Hair follicle dermal papilla cell (primary cell): ENCODE measurements around the gene SYT11. TPM values are rescaled to one million over a fixed set of nuclear protein-coding genes. Genes with fewer than 3 reads are reported as not detected.
A peak's percentile ranks its signal among the peaks of the same experiment; 100 is the strongest.

Experiments used
- small RNA-seq: library from RNA; depleted of rRNA; stranded (forward); fragments of <200 nt; gene quantifications from one replicate; pipeline ENCODE3, GENCODE V24; 2012
- total RNA-seq: library from RNA; depleted of rRNA; stranded (reverse); fragments of >200 nt; gene quantifications from 2 replicates; pipeline ENCODE4 v1.2.3, GENCODE V29; 2012

Gene SYT11, protein sequence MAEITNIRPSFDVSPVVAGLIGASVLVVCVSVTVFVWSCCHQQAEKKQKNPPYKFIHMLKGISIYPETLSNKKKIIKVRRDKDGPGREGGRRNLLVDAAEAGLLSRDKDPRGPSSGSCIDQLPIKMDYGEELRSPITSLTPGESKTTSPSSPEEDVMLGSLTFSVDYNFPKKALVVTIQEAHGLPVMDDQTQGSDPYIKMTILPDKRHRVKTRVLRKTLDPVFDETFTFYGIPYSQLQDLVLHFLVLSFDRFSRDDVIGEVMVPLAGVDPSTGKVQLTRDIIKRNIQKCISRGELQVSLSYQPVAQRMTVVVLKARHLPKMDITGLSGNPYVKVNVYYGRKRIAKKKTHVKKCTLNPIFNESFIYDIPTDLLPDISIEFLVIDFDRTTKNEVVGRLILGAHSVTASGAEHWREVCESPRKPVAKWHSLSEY
- 42.0 and 44.4 TPM in 2 replicates for total RNA-seq

DNA sequence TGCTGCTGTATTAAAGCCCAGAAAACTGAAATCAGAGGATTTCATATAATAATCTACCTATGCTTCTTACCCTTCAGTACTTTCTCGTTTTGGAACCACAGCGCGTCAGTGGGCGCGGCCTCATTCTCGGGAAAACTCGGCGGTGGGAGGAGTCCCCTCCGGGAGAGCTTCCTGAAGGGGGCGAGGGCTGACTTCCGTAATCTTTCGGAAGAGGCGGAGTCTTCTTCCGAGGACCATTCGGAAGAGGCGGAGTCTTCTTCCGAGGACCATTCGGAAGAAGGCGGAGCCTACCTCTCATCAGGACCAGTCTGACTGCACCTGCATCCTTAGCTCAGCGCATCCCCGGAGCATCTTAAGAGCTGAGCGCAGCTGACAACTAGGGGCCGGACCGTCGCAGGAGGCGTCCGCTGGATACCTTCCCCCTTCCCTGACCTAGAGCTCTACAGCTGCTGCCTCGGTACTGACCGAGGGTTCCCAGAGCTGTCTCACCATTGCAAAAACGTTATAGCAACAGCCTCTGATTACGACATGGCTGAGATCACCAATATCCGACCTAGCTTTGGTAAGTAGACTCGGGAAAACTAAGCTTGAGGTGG is at the start of gene SYT11:
SYT11 (plus strand) TSS at position 334 of the 596 bp plus-strand sequence; CDS start at position 529, 195 bp downstream.

DNA sequence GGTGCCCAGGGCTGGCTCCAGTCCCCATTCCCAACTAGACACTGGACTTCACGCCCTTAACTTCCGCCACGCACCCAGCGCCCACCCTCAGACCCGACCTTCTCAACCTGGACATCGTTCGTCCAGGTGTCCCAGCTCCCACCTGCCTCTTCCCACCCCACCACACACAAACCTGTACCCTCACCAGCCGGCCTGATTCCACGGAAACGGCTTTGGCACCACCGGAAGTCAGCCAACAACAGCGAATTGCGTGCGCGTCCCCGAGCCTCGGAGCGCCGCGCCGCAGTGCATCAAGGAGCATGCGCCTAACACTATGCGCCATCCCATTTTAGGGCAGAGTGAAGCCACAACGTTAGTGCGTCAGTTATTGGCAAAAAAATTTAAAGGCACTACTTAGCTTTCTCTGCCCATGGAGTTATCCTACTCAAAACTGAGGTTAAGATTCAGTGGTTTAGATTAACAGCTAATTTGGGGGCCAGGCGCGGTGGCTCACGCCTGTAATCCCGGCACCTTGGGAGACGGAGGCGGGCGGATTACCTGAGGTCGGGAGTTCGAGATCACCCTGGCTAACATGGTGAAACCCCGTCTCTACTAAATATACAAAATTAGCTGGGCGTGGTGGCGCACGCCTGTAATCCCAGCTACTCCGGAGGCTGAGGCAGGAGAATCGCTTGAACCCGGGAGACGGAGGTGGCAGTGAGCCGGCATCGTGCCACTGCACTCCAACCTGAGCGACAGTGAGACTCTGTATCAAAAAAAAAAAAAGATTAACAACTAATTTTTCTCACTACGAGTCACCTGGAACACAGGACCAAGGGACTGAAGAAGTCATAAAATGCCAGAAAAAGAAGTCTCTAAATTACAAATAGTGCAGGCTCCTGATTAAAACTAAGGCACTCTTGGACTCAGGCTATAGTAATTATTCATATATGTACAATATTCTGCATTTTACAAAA is 2.1 kb upstream of the SYT11 start, which contains the start of gene GON4L:
GON4L (minus strand) TSS at position 240 of the 956 bp plus-strand sequence. CDS start 3,434 bp downstream, outside the sequence.

DNA sequence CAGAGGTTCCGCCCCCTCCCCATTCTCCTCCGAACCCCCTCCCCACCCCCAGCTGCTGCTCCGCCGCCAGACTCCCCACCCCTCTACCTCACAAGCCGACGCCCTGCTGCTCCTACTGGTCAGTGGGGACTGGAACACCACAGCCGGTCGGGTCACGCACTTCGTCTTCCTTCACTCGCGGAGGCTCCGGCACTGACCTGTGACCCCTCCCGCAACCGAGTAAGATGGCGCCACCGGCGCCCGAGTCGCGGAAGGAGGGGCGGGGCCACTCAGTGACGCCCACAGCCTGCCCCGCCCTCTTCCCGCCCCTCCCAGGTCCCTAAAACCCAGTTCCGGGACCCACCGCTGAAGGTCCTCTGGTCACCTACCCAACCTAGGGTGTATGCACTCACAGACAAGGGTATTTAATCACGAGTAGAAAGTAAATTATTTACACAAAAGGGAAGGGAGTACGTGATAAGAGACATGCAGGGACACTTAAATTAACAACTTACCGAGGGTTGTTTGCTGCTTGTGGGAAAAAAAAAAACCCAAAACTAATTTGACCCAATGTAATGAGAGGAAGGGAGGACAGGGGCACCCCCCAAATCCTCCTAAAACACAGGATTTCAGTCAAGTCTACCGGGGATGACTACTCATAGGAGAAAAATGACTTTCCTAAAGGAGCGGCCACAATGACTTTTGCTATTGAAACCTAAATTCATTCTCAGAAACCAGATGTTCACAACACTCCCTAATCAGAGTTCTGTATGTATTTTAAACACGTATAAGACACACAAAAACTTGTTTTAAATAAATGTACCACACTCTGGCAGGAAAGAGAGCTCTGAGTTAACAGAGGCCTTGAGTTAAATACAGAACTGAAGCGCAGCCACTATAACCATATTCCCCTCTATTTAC is 52.0 kb downstream of the SYT11 start, which contains the start of gene RIT1:
RIT1 (minus strand) TSS at position 194 of the 900 bp plus-strand sequence. CDS start 588 bp downstream, outside the sequence.

DNA sequence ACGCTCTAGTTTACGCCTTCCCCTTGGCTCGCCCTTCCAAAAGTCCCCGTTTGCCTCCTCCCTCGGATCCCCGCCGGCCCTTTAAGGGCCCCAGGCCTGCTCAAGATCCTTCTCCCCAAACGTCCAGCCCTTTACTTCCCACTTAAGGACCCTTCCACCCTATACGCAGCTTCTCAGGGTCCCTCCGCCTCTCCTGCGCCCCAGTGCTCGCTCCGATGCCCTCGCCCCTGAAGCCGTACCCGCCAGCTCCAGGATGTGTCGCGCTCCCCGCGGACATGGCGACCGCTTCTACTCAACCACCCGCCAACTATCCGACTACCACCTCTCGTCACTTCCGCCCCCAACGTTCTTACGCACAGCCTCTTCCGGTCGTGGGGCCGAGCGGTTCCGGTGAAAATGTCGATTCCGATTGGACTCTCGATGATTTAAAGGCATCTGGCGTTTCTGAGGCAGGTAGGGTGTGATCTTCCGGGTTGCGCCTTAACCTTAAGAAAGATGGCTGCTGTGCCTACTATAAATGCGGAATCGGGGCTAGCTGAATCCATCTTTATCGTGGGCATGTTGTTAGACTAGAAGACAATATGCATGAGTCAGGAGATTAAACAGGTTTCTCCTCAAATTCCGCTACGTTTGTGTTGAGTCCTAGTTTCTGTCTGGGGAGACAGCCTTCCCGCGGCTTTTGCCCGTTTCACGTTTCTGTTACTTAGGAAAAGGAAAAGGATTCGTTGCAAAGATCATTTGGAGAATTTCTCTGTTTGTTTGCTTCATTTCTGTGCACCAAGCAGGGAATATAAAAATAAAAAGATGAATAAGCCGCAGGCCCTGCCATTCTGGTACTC is 74.9 kb downstream of the SYT11 start, which contains the start of gene KHDC4:
KHDC4 (minus strand) TSS at position 317 of the 839 bp plus-strand sequence; CDS start at position 277, 40 bp downstream.

Small RNA genes lying within 50 kb of the gene (small RNA-seq; reads per million reads assigned to genes)
- gene RF00015, result not detected
- not detected for gene SCARNA4
- gene SNORA80E, result 288 reads per million, percentile 99 among the genes with 10 or more reads in this experiment

Other genes starting within 250 kb of the SYT11 start
- 23.1 and 28.7 TPM in 2 replicates for gene MSTO1, start 249.3 kb upstream of the SYT11 start, total RNA-seq
- 40.8 and 95.4 TPM in 2 replicates for gene YY1AP1, start 170.8 kb upstream of the SYT11 start, total RNA-seq
- 70.6 and 73.5 TPM in 2 replicates for gene DAP3, start 170.5 kb upstream of the SYT11 start, total RNA-seq
- gene GON4L, start 2.4 kb upstream of the SYT11 start, total RNA-seq, result 33.5 and 40.1 TPM in 2 replicates
- 41.5 and 43.0 TPM in 2 replicates for gene RIT1, start 51.8 kb downstream of the SYT11 start, total RNA-seq
- 30.0 and 30.8 TPM in 2 replicates for gene KHDC4, start 74.8 kb downstream of the SYT11 start, total RNA-seq
- gene RXFP4, start 82.1 kb downstream of the SYT11 start, total RNA-seq, result not detected in 2 replicates
- gene ARHGEF2, start 119.0 kb downstream of the SYT11 start, total RNA-seq, result 133 and 144 TPM in 2 replicates
- gene SSR2, start 161.4 kb downstream of the SYT11 start, total RNA-seq, result 338 and 351 TPM in 2 replicates
- 12.5 and 14.1 TPM in 2 replicates for gene UBQLN4, start 194.2 kb downstream of the SYT11 start, total RNA-seq
- 24.8 and 27.1 TPM in 2 replicates for gene LAMTOR2, start 195.2 kb downstream of the SYT11 start, total RNA-seq
- gene RAB25, start 201.6 kb downstream of the SYT11 start, total RNA-seq, result not detected in 2 replicates
- 0.65 and 1.1 TPM in 2 replicates for gene MEX3A, start 222.9 kb downstream of the SYT11 start, total RNA-seq